ENCODE data around the gene ZNF335. TPM values are rescaled to one million over a fixed set of nuclear protein-coding genes. Genes with fewer than 3 reads are reported as not detected.

The ZNF335 gene
- total and polyA plus RNA-seq, 2 of the 13 experiments (the other 11 are each of a cell fraction or from before 2014, with no cell fraction given): 9.7 to 13.7 TPM

- TF ChIP-seq RERE (CRISPR knock-in tag; IDR thresholded peaks at IDR 0.05; ENCODE audit: low read depth) (no peak; the same call in 1 of the 2 replicates), POLR2A (IDR thresholded peaks at IDR 0.05; ENCODE audit: insufficient read depth in 1 of 2, low read depth in 2 of 2, low read length in 2 of 2) (no peak), ZNF569 (CRISPR knock-in tag; IDR thresholded peaks at IDR 0.05; ENCODE audit: borderline replicate concordance) (no peak), MTA1 (CRISPR knock-in tag; IDR thresholded peaks at IDR 0.05; ENCODE audit: borderline replicate concordance) (no peak), KDM2A (CRISPR knock-in tag; IDR thresholded peaks at IDR 0.05; ENCODE audit: borderline replicate concordance, low read depth) (peak; percentile 20), ZNF207 (IDR thresholded peaks at IDR 0.05; ENCODE audit: borderline replicate concordance) (no peak), ZNF607 (CRISPR knock-in tag; IDR thresholded peaks at IDR 0.05; ENCODE audit: borderline replicate concordance) (no peak), ZSCAN9 (CRISPR knock-in tag; IDR thresholded peaks at IDR 0.05; ENCODE audit: borderline replicate concordance) (no peak), ZFX (CRISPR knock-in tag; IDR thresholded peaks at IDR 0.05; ENCODE audit: low read depth) (no peak), HNF1A (IDR thresholded peaks at IDR 0.05; ENCODE audit: low read depth) (no peak), HNF1A (CRISPR knock-in tag; IDR thresholded peaks at IDR 0.05; ENCODE audit: borderline replicate concordance) (no peak; the same call in 1 of the 2 replicates), ZSCAN21 (CRISPR knock-in tag; IDR thresholded peaks at IDR 0.05; ENCODE audit: borderline replicate concordance) (no peak), ZBTB3 (CRISPR knock-in tag; IDR thresholded peaks at IDR 0.05; ENCODE audit: borderline replicate concordance, low read depth) (no peak), MAFF (IDR thresholded peaks at IDR 0.05; ENCODE audit: low read depth, low read length) (no peak), CHD4 (IDR thresholded peaks at IDR 0.05; ENCODE audit: borderline replicate concordance, low read length) (peak; percentile 100), HNRNPL (IDR thresholded peaks at IDR 0.05; ENCODE audit: low read depth, low read length) (no peak), NR2C2 (CRISPR knock-in tag; IDR thresholded peaks at IDR 0.05; ENCODE audit: borderline replicate concordance) (no peak), ZNF530 (CRISPR knock-in tag; IDR thresholded peaks at IDR 0.05; ENCODE audit: low read depth) (no peak), DNMT3B (CRISPR knock-in tag; conservative IDR thresholded peaks at IDR 0.05) (no peak), POGK (CRISPR knock-in tag; conservative IDR thresholded peaks at IDR 0.05) (no peak), KLF13 (CRISPR knock-in tag; IDR thresholded peaks at IDR 0.05) (peak; percentile 72; the same call in 1 of the 2 replicates)
These were observed 653 bp downstream of the ZNF335 start (continued) for GRCh38 chr20:45971425-45971674.

Measured in HepG2 (cell line).